K562 (cell line): ENCODE results near the gene PHACTR3. TPM values are rescaled to one million over a fixed set of nuclear protein-coding genes. Genes with fewer than 3 reads are reported as not detected.

ENCODE experiments used
- ATAC-seq: fragments of 200-7000 bp; cut with Tn5 transposase; 3 replicates; pipeline ENCODE4 v1.9.1; 2020; ENCODE audit warnings: moderate library complexity
- BruUV-seq: library from RNA; stranded (reverse); fragments of 400-500 nt; replicated peaks from 2 replicates; lab custom pipeline; 2021; lab: Mats Ljungman, UMichigan
- CTCF ChIA-PET: fragments of 300-600 bp; formaldehyde crosslinking; extraction: SDS; loops from one replicate; lab custom pipeline; 2021; ENCODE audit warnings: low intra/inter-chr PET ratio; lab: Yijun Ruan, JAX
- POLR2A ChIA-PET: fragments of 300-600, 350-650 bp; sonication (Branson Sonifier 250); formaldehyde crosslinking; extraction: SDS; loops from one replicate; lab custom pipeline; 2021; ENCODE audit warnings: antibody characterized with exemption, inconsistent platforms; lab: Yijun Ruan, JAX
- DNase-seq, 4 experiments: peaks; one replicate each; pipeline versions ENCODE4 v3.0.0 to v3.0.0-alpha.2; 2011 to 2018; ENCODE audit warnings: low spot score in 3 of 4, mixed read lengths in 3 of 4; ENCODE audit errors: extremely low read depth in 1 of 4
- FAIRE-seq: peaks from 2 replicates; lab custom pipeline; 2011; peaks lifted over from hg19 to GRCh38; lab: Jason Lieb, UNC
- H2AFZ ChIP-seq: 2 replicates; pipeline ENCODE4 v1.6.0; 2011; ENCODE audit warnings: low read depth, low read length, control low read depth, inconsistent platforms
- H3K27ac ChIP-seq: fragments of 200-600 bp; 3 replicates; pipeline ENCODE4 v1.8.0; 2011; ENCODE audit warnings: low read depth, mild to moderate bottlenecking, control low read depth, inconsistent platforms, low read length, moderate library complexity, mixed read lengths; ENCODE audit errors: extremely low read depth
- H3K27me3 ChIP-seq, 2 experiments: fragments of 300-600 bp in 1 of 2; 2 replicates in 1 of 2; 3 replicates in 1 of 2; pipeline versions ENCODE4 v1.6.0 to v1.8.0; 2011; ENCODE audit warnings: inconsistent platforms in 2 of 2, low read length in 2 of 2, mild to moderate bottlenecking in 1 of 2, mixed read lengths in 1 of 2, moderate library complexity in 1 of 2; ENCODE audit not compliant: control insufficient read depth in 2 of 2, insufficient read depth in 2 of 2
- H3K36me3 ChIP-seq: fragments of 300-600 bp; 3 replicates; pipeline ENCODE4 v1.8.0; 2011; ENCODE audit warnings: mild to moderate bottlenecking, low read length, inconsistent platforms; ENCODE audit not compliant: control insufficient read depth, insufficient read depth
- H3K4me1 ChIP-seq, 2 experiments: fragments of 200-600 bp in 1 of 2; replicated peaks in 1 of 2; 2 replicates in 1 of 2; 3 replicates in 1 of 2; pipeline versions ENCODE4 v1.5.1 to v1.8.0; 2011; ENCODE audit warnings: inconsistent platforms in 2 of 2, low read length in 2 of 2, mild to moderate bottlenecking in 1 of 2, mixed read lengths in 1 of 2, moderate library complexity in 1 of 2; ENCODE audit not compliant: control insufficient read depth in 2 of 2, insufficient read depth in 2 of 2
- H3K4me2 ChIP-seq: 2 replicates; pipeline ENCODE4 v1.6.1; 2011; ENCODE audit warnings: low read length, control low read depth, inconsistent platforms, mixed read lengths; ENCODE audit not compliant: insufficient read depth
- H3K4me3 ChIP-seq: fragments of 200-600 bp; sonication (generic), shearing (Covaris generic); 2 replicates; pipeline ENCODE4 v1.5.1; 2016; ENCODE audit warnings: control low read depth, inconsistent platforms
- H3K79me2 ChIP-seq: fragments of 200-600 bp; 3 replicates; pipeline ENCODE4 v1.8.0; 2011; ENCODE audit warnings: low read length, inconsistent platforms; ENCODE audit not compliant: control insufficient read depth, insufficient read depth
- H3K9ac ChIP-seq, 2 experiments: 2 replicates each; pipeline versions ENCODE4 v1.6.0 to v1.6.1; 2011; ENCODE audit warnings: low read depth in 2 of 2, low read length in 2 of 2, control low read depth in 1 of 2, inconsistent platforms in 1 of 2, mild to moderate bottlenecking in 1 of 2, mixed read lengths in 1 of 2; ENCODE audit not compliant: insufficient read depth in 1 of 2
- H3K9me1 ChIP-seq: one replicate; pipeline ENCODE4 v1.6.0; 2011; ENCODE audit warnings: inconsistent platforms, mild to moderate bottlenecking, low read length, moderate library complexity; ENCODE audit not compliant: control insufficient read depth, insufficient read depth
- H3K9me3 ChIP-seq: replicated peaks from 2 replicates; pipeline ENCODE4 v1.5.1; 2011; ENCODE audit warnings: low read depth, low read length, inconsistent platforms; ENCODE audit not compliant: control insufficient read depth, insufficient read depth
- H4K20me1 ChIP-seq: replicated peaks from 2 replicates; pipeline ENCODE4 v1.6.1; 2011; ENCODE audit warnings: low read length, inconsistent platforms, mixed read lengths; ENCODE audit not compliant: control insufficient read depth, insufficient read depth
- ATF1 ChIP-seq, 2 experiments: fragments of 450-650 bp in 1 of 2; IDR thresholded peaks; 2 replicates each; pipeline ENCODE4 v1.6.1; 2016; ENCODE audit warnings: missing compliant biosample characterization in 1 of 2, missing genetic modification characterization in 1 of 2
- BDP1 ChIP-seq: IDR thresholded peaks from 3 replicates; pipeline ENCODE4 v1.6.1; 2011; ENCODE audit not compliant: insufficient read length, insufficient read depth
- E2F1 ChIP-seq: sonication (generic); formaldehyde crosslinking; IDR thresholded peaks from 2 replicates; pipeline ENCODE4 v1.8.1; 2023; ENCODE audit warnings: mild to moderate bottlenecking, missing genetic modification reagents, moderate library complexity
- ZBTB43 ChIP-seq: sonication (generic); formaldehyde crosslinking; IDR thresholded peaks from 2 replicates; pipeline ENCODE4 v1.8.0; 2023; ENCODE audit warnings: mild to moderate bottlenecking, missing genetic modification reagents
- ZNF668 ChIP-seq: fragments of 250-450 bp; sonication (Bioruptor Pico); IDR thresholded peaks from 2 replicates; pipeline ENCODE4 v1.8.0; 2022; ENCODE audit warnings: mild to moderate bottlenecking, inconsistent platforms
- WGBS: fragments of 100-300 bp; shearing (Covaris generic); methylation state at CpG from one replicate; pipeline ENCODE4 v1.1.6; 2016; ENCODE audit warnings: low coverage, mixed read lengths; ENCODE audit not compliant: insufficient coverage; ENCODE audit errors: missing lambda C conversion rate; 5-methylcytosine and 5-hydroxymethylcytosine counted together
- in situ Hi-C: fragments of 300-500 bp; cut with MboI; formaldehyde crosslinking; loops from 4 replicates; pipeline ENCODE4 v1.15.0; 2018; ENCODE audit warnings: inconsistent platforms, mixed read lengths
- intact Hi-C: fragments of 100-400 bp; cut with micrococcal nuclease; formaldehyde crosslinking; loops from 2 replicates; pipeline ENCODE4 v1.14.2; 2022
- polyA plus RNA-seq, 8 experiments: library from polyadenylated mRNA; depleted of rRNA in 4 of 8; stranded (reverse) in 5 of 8; unstranded in 3 of 8; fragments of >200 nt; fragmentation: Nextera tagmentation in 2 of 8; fragmentation: Illumina TruSeq in 1 of 8; extraction: Ambion mirVana in 2 of 8; extraction: Trizol in 1 of 8; gene quantifications; 2 replicates each; pipeline versions ENCODE4 v1.2.1 to v1.2.3, GENCODE V29; 2011 to 2014; ENCODE audit warnings: inconsistent platforms in 1 of 8, missing spikeins in 1 of 8
- total RNA-seq, 7 experiments: library from RNA; depleted of rRNA in 6 of 7; stranded (reverse); fragments of >200 nt in 6 of 7; fragmentation: Illumina TruSeq in 2 of 7; extraction: Trizol in 2 of 7; gene quantifications; 2 replicates each; pipeline versions ENCODE4 v1.2.1 to v1.2.3, GENCODE V29; 2011 to 2021; ENCODE audit warnings: low replicate concordance in 1 of 7
- TF ChIP-seq, protein P1 (sequence below), 2 experiments: fragments of 450-650 bp in 1 of 2; sonication (generic) in 1 of 2; formaldehyde crosslinking in 1 of 2; IDR thresholded peaks; 2 replicates each; pipeline versions ENCODE4 v1.7.1 to v1.9.0; 2016 to 2022; ENCODE audit warnings: inconsistent platforms in 1 of 2, mild to moderate bottlenecking in 1 of 2, missing genetic modification reagents in 1 of 2

The PHACTR3 gene
- total and polyA plus RNA-seq, 9 of the 15 experiments (the other 6 are each of a cell fraction or from before 2014, with no cell fraction given) = not detected

GRCh38 chr20:59680148-59680650 lies 75.9 kb downstream of the PHACTR3 start (continued):
- no peak for TF ChIP-seq E2F1 (CRISPR knock-in tag)
- TF ChIP-seq BDP1 = no peak
- no peak for TF ChIP-seq ATF1 (CRISPR knock-in tag; IDR thresholded peaks at IDR 0.05)
- no peak for TF ChIP-seq ATF1 (tag; IDR thresholded peaks at IDR 0.05)
- TF ChIP-seq ZNF668 (CRISPR knock-in tag) = no peak

DNA sequence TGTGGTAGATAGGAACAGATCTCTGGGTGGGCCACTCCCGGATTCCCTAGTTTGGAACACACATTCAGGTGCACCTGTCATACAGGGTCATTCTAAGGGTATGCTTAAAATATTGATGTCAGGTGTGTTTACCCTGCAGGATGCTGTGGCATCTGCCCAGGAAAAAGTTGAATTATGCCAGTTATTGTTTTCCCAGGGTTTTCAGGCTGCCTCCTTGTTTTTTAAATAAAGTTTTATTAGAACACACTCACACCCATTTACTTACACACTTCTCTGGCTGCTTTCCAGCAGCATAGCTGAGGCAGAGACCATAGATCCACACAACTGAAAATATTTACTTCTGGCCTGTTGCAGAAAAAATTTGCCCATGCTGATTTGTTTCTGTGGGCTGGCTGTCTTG lies 76.5 kb downstream of the PHACTR3 start:
- WGBS = 0% methylated on average over 1 of the region's 1 CpG
- POLR2A ChIA-PET = no interaction called here

More for the DNA sequence above, 76.5 kb downstream of the PHACTR3 start:
- H3K4me2 ChIP-seq = no peak overlapping the region
- no peaks in the 10 kb centered on the region for H3K79me2 ChIP-seq
- CTCF ChIA-PET = no interaction called here
- H2AFZ ChIP-seq = no peak overlapping the region
- H3K36me3 ChIP-seq = no peaks in the 10 kb centered on the region
- no peaks in the 10 kb centered on the region for H4K20me1 ChIP-seq
- no peak overlapping the region for H3K4me3 ChIP-seq
- H3K27ac ChIP-seq = no peak overlapping the region
- ATAC-seq (no peak), FAIRE-seq (no peak), DNase-seq (no peak)
- BruUV-seq = no TSS peak
- intact Hi-C loops (no loop called here), in situ Hi-C loops (no loop called here)
- no peaks in the 10 kb centered on the region for H3K9me3 ChIP-seq
- no peak overlapping the region for H3K9ac ChIP-seq
- H3K27me3 ChIP-seq = peaks cover 6 to 10% of the 10 kb centered on the region in 2 experiments; a peak in 2 of 5 replicates
- no peaks in the 10 kb centered on the region for H3K4me1 ChIP-seq
- no peak for TF ChIP-seq ZBTB43 (CRISPR knock-in tag)
- TF ChIP-seq, protein P1, sequence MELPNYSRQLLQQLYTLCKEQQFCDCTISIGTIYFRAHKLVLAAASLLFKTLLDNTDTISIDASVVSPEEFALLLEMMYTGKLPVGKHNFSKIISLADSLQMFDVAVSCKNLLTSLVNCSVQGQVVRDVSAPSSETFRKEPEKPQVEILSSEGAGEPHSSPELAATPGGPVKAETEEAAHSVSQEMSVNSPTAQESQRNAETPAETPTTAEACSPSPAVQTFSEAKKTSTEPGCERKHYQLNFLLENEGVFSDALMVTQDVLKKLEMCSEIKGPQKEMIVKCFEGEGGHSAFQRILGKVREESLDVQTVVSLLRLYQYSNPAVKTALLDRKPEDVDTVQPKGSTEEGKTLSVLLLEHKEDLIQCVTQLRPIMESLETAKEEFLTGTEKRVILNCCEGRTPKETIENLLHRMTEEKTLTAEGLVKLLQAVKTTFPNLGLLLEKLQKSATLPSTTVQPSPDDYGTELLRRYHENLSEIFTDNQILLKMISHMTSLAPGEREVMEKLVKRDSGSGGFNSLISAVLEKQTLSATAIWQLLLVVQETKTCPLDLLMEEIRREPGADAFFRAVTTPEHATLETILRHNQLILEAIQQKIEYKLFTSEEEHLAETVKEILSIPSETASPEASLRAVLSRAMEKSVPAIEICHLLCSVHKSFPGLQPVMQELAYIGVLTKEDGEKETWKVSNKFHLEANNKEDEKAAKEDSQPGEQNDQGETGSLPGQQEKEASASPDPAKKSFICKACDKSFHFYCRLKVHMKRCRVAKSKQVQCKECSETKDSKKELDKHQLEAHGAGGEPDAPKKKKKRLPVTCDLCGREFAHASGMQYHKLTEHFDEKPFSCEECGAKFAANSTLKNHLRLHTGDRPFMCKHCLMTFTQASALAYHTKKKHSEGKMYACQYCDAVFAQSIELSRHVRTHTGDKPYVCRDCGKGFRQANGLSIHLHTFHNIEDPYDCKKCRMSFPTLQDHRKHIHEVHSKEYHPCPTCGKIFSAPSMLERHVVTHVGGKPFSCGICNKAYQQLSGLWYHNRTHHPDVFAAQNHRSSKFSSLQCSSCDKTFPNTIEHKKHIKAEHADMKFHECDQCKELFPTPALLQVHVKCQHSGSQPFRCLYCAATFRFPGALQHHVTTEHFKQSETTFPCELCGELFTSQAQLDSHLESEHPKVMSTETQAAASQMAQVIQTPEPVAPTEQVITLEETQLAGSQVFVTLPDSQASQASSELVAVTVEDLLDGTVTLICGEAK (IDR thresholded peaks at IDR 0.05) = peak; percentile 85
- TF ChIP-seq, protein P1 (CRISPR knock-in tag; IDR thresholded peaks at IDR 0.05) = no peak
- TF ChIP-seq, all 486 proteins: peak for 1
- peaks cover 4% of the 10 kb centered on the region for H3K9me1 ChIP-seq
